GM11168 (cell line): ENCODE measurements around the gene LRRC46.

Source experiments
- in situ Hi-C: fragments of 300-500 bp; cut with MboI; formaldehyde crosslinking; loops from one replicate; pipeline ENCODE4 v1.12.0; 2022; ENCODE audit warnings: low sequenced_read_pairs; ENCODE audit not compliant: unreplicated experiment

The LRRC46 gene

DNA sequence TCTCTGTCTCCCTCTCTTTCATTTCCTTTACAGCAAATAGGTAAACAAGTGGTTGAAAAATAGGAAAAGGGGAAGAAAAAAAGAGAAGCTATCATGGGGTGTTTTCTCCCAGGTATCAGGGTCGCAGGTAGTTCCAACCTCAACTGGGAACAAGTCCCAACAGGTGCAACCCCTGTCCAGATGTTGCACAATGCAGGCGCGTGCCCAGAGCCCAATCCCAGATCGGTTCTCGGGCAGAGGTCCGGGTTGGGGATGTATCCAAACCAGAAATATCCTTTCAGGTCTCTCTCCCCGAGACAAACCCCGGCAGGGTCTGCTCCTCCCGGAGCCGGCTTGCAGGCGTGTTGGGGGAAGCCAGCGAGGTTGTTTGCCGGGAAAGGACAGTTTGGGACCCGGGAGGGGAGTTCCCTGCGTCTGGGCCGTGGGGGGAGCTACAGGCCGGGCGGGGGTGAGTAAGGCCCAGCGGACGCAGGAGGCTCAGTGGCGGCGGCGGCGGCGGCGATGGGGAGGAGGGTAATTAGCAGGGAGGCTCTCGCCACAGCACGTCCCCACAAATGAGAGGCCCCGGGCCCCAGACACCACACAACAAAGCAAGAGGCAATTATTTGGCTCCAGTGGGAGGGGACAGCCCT is 40.7 kb downstream of the LRRC46 start:
- in situ Hi-C loops, result no loop called here

DNA sequence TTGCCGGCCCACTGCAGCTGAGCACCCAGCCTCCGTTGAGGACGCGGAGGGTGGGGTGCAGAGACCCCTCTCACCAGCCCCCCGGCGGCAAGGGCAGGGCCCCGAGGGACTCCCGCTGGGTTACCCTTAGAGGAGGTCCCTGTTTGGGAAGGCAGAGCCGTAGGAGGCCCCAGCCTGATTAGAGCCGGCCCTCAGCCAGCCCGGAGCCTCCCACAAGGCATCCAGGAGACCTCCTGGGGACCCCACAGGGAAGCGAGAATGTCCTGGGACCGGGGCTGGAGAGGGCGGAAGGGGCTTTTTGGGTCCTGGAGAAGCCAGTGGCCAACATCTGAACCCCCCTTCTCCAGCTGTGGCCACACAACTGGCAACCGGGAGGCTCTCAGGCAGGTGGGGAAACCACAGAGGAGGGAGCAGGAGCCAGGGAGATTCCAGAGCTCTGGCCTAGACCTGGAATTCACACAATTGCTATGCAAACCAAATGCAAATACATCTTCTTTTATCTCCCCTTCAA is 41.2 kb downstream of the LRRC46 start:
- in situ Hi-C loops, result no loop called here

DNA sequence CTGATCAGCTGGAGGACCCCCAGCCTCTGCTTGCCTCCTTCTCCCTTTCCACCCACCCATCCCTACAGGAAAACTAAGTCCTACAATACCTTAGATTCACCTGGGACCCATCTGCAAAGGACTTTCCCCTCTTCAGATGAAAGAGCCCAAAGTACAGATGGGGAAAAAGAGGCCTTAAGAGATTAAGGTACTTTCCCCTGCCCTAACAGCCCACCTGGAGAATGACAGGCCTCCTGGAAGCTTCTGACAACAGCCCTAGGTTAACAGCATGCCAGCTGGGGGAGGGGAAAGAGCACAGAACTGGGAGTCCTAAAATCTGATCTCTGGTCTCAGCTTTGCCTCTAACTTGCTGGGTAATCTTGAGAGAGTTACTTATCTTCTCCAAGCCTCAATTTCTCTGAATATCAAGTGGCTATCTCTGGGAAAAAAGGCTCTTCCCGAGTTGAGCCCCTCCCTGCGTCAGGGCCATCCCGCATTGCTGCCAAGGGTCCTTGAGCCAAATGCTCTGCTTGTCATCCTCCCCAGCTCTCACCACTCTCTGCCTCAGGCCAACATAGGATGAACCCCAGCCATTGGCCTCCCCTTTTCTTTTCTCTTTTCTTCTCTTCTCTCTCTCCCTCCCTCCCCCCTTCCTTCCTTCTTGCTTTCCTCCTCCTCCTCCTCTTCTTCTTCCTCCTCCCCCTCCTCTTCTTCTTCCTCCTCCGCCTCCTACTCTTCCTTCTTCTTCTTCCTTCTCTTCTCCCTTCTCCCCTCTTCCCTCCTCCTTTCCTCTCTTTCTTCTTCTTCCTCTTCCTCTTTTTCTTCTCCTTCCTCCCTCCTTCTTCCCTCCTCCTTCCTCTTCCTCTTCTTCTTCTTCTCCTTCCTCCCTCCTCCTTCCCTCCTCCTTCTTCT is 42.0 kb downstream of the LRRC46 start:
- in situ Hi-C loops, result no loop called here

DNA sequence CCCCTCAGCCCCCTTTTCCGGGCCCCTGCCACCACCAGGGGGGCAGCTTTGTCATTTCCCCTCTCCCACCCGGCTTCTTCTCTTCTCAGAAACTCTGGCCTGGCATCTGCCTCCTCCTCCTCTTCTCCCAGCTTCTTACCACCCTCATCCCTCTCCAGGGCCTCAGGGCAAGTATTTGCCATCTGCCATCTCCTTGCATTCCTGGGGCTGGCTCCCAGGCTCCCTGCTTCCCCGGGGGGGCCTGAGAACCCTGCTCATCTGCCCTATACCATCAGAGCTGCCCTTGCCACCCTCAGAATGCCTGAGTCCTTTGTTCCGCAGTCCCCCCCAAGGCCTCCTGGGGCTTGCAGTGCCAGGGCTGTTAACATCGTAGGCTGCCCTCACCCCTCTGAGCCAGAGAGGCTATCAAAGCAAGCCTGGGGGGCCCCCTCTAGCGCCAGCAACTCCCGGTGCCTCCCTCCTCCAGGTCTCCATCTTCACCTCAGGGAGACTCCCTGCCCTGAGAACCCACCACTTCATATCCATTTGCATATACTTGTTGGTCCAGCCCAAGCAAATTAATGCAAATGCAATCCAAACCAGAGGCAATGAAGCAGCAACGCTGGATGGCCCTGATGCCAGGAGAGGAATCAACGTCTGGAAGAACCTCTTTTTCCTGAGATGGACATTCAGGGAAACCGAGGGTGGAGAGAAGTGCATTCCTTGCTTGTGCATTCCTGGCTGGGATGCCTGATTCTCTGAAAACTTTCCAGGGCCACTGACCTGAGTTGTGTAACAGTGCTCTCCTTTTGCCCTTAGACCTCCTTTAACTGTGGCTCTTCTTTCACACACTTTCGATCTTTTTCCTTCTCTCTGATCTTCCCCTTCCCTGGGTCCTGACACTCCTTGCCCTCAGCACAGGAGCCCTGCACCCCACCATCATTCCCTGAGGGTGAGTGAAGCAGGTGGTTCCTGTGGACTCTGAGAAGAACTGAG is 43.8 kb downstream of the LRRC46 start:
- in situ Hi-C loops, result no loop called here

DNA sequence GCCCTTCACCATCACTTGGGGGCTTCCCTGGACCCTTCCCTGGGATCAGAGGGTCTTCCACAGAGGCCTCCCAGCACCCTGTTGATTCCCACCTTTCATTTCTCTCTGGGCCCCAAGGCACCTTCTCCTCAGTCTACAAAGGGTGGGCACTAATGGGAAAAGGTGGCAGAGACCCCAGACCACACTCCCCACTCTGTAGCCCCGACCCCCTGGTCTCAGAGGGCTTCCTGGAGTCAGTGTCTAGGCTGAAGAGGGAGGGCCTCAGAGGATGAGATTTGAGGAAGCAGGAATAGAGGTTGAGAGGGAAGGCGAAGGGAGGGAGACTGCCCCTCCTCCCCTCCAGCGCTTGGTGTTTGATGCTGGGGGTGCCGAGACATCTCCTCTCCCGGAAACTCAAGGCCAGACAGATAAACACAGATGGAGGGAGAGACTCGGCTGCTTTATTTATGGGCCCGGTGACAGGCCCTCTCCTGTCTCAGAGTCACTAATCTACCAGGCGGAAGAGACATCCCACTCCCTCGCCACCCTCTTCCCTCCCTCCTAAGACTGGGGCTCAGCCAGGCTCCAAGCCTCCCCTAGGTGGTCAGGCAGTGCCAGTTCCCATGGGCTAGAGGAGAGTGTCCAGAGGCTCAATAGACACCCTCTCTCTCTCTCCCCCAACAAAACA is 46.0 kb downstream of the LRRC46 start:
- in situ Hi-C loops, result no loop called here

DNA sequence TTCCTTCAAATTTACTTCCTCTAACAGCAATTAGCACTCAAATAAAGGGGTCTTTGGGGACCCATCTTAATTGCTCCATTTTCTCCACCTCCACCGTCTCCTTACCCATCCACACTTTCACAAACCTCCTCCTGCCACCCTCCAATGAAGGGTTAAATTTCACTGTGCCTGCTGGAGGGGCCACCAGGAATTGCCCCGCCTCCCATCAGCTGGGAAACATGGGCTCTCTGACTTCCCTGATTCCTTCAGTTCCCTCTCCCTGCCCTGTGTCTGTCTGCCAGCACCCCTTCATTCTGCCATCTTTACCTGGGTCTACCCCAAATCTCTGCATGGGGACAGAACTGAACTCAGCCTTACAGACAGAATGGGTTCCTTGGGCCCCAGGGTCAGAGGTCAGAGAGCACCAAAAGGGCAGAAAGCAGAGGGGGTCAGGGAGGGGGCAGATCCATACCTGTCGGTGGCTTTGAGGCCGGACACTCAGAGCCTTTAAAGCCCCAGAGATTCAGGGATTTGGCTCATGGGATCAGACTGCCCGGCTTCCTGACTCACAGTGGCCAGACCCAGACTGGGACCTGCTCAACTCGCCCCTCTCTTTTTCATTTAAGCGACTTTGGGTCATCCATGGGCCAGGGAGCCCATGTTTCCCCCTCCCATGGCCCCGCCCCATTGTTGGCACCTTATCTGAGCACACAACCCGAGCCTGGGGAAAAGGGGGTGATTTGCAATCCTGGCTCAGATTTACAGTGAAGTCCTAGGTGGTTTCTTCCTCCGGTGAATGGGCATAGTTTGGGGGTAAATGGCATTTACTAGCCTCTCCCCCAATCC is 46.9 kb downstream of the LRRC46 start:
- in situ Hi-C loops, result no loop called here

DNA sequence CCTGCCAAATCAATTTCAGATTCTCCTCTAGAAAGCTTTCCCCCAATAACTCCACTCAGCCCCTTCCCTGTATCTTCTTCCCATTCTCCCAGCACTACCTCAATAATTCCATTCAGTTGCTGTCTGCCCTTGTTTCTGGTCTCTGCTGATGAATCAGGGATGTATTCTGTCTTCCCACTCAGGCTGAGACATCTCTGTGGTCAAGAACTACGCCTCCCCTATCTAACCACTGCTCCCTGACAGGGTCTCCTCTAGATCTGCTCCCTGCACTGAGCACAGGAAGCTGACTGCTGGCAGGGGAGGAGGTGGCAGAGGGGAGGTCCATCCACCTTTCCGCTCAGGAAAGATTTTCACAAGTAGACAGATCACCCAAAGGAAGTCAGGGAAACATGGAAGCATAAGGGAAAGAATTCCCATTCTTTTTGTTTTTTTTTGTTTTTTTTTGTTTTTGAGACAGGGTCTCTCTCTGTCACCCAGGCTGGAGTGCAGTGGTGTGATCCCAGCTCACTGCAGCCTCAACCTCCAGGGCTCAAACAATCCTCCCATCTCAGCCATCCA is 47.6 kb downstream of the LRRC46 start:
- in situ Hi-C loops, result no loop called here

DNA sequence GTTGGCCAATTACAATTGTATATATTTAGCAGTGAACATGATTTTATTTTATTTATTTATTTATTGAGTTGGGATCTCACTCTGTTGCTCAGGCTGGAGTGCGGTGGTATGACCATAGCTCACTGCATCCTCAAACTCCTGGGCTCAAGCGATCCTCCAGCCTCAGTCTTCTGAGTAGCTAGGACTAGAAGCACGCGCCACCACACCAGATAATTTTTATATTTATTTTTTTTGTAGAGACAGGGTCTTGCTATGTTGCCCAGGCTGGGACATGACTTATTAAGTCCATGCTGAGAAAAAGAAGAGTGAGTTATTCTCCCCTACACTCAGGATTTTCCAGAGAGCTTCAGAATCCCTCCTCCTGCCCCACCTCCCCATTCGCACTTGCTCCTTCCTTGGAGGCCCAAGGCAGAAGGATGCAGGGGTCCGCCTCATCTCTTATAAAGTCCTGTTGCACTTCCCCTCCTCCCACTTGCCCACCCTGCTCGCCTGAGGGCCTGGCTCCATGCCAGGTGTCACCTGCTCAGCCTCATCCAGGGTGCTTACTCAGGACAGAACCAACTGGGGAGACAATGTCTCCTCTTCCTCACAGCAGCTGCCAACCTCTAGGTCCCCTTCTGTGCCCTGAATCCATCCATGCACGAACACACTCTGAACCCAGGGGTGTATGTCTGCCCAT is 48.4 kb downstream of the LRRC46 start:
- in situ Hi-C loops, result no loop called here

DNA sequence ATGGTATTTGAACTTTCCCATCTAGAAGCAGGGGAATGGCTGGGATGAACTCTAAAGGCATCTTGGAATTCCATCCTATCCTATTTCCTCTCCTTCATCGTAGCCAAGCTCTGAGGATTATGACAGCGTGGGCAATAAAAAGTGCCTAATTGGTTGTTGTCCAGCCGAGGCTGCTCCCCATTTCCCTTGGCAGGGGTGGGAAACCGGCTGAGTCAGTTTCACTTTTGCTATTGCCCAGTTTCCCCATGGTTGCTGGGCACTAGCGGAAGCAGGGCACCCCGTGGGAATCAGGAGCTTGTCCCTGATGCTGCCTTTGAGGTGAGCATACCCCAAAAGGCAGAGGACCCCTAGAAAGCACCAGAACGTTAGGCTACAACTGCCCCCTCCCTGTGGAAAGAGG is 50.8 kb downstream of the LRRC46 start:
- in situ Hi-C loops, result no loop called here

DNA sequence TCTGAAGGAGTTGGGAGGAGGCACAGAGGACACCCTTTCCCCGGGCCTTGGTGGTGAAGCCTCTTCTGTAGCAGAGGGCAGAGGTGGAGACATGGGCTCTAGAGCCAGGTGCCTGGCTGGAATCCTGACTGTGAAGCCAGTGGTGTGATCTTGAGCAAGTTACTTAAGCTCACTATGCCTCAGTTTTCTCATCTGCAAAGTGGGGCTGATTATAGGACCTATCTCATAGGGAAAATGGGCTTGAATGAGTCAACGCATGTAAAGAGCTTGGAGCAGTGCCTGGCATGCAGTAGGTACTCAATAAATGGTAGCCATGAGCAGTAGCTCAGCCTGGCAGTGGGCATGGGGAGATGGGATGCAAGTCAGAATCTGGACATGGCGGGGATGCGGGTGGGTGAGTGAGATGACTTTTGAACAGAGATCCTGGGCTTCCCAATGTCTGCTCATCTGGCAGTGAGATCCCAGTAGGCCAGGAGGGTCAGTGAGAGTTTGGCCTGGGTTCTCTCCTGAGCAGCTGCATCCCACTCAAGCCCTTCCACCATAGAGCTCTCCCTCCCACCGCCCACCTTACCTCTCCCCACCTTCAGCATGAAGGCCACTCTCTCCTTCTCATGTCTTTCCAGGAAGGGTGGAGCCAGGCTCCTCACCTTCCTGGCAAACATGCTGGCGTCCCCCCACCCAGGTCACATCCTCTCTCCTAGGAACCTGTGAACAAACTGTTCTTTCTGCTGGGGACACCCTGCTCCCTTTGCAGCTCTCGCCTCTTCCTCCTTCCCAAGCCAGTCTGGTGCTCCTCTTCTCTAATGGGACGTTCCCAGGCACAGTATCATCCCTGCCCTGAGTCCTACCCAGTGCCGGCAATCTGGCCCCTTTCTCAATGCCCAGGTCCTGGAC is 51.5 kb downstream of the LRRC46 start:
- in situ Hi-C loops, result no loop called here

DNA sequence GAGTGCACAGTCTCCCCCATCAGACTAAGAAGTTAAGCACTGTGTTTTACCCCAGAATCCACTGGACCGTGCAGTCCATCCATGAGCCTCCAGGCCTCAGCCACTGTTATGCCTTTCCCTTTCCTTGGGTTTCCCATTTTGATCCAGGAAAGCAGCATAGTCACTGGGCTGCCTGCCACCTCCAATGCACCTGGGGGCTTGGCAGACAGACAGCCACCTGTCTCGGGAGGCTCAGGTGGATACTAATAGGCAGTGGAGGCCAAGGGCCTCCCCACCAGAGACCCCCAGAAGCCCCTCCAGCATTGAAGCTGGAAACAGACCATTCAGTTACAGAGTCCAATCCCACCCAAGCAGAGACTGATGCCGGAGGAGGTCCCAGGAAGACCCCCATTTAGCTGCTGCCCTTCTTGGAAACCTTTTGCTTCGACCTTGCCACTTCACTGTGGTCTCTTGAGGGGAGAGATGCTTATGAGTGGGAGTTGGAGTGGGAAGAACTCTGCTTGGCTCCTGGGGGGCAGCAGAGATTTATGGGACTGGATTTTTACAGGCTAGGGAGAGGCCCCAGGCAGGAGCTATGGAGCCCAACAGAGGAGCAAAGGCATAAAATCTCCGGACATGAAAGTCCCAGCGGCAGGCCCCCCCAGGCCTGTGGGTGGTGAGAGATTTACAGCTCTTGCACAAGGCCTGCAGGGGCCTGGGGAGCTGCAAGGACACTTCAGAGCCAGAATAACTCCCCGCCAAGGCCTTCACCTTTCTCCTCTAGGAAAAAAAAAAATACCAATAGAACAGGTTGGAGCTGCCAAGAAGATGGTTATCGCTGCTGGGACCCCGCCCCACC is 52.3 kb downstream of the LRRC46 start:
- in situ Hi-C loops, result no loop called here

DNA sequence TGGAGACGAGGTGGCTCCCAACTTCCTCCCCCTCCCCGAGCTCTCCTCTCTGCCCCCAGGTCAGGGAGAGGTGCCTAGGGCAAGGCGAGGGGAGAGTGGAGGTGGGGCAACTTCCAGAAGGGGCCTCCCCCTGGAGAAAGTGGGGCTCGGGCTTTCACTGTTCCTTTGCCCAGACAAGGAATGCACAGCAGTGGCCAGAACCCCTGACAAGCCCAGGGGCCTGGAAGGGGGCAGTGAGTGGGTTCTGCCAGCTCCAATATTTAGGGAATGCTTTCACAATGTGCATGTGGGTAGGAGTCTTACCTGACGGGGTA is 52.9 kb downstream of the LRRC46 start:
- in situ Hi-C loops, result no loop called here

DNA sequence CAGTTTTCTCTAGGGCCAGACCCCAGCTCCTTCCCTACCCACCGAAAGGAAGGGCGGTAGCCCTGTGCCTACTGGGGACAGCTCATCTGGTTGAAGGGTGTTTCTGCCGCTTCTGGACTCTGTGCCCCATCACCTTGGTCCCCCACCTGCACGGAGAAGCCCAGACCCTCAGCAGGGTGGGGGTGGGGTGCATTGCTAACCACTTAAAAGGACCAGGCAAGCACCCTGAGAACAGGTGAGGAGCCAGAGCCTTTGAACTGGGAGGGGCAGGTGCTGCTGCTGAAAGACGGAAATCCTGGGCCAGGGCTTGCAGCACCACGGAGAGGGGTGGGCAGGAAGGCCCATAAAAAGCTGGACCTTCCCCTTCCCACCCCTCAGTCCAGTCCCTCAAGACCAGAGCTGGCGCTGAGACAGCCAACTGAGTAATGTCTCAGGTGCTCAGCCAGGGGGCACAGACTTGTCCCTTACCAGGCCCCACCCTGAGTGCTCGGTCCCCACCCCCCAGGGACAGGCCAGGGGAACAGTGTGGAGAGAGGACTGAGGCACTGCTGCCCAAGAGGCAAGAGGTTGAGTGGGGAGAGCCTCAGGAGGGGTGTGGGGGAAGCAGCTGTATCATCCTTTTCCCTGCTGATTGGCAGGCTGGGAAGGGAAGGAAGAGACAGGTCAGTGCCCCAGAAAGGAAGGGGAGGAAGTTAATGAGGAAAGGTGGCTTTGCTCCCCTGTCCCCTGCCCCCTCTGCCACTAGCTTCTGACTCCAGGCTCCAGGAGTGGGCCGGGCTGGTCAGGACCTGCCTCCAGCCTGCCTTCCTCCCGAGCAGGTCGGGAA is 53.6 kb downstream of the LRRC46 start:
- in situ Hi-C loops, result loop anchor here (5.0 kb wide), 1 partner anchor 43 kb away; the partner anchor contains the start of gene SCRN2
